Measurements from ENCODE around the gene TOX3.

Gene TOX3

GRCh38 chr16:52535076-52535475, 11.9 kb downstream of the TOX3 start:
- DNase-seq = no peak

GRCh38 chr16:52533296-52533695, 13.6 kb downstream of the TOX3 start:
- DNase-seq = no peak

GRCh38 chr16:52532384-52532783, 14.6 kb downstream of the TOX3 start:
- no peak for DNase-seq

- no peak for DNase-seq
These were observed 17.7 kb downstream of the TOX3 start for GRCh38 chr16:52529226-52529625.

GRCh38 chr16:52528393-52529065, 18.4 kb downstream of the TOX3 start:
- no peak for DNase-seq

GRCh38 chr16:52526830-52527229, 20.1 kb downstream of the TOX3 start:
- no peak for DNase-seq

GRCh38 chr16:52526116-52526828, 20.7 kb downstream of the TOX3 start:
- no peak for DNase-seq

GRCh38 chr16:52521570-52521969, 25.4 kb downstream of the TOX3 start:
- no peak for DNase-seq

- DNase-seq = no peak
These were observed 28.1 kb downstream of the TOX3 start for GRCh38 chr16:52518884-52519283.

- DNase-seq = no peak
These were observed 31.8 kb downstream of the TOX3 start for GRCh38 chr16:52515068-52515671.

- no peak for DNase-seq
These were observed 34.5 kb downstream of the TOX3 start for GRCh38 chr16:52512297-52512987.

- no peak for DNase-seq
These were observed 45.2 kb downstream of the TOX3 start for GRCh38 chr16:52501746-52502145.

- DNase-seq = no peak
These were observed 46.0 kb downstream of the TOX3 start for GRCh38 chr16:52500963-52501362.

- DNase-seq = no peak
These were observed 47.9 kb downstream of the TOX3 start for GRCh38 chr16:52499060-52499440.

GRCh38 chr16:52498328-52499059, 48.4 kb downstream of the TOX3 start:
- DNase-seq = no peak

GRCh38 chr16:52497067-52497816, 49.7 kb downstream of the TOX3 start:
- DNase-seq = no peak

GRCh38 chr16:52496051-52496876, 50.7 kb downstream of the TOX3 start:
- no peak for DNase-seq

GRCh38 chr16:52494621-52495020, 52.3 kb downstream of the TOX3 start:
- DNase-seq = no peak

GRCh38 chr16:52494145-52494544, 52.8 kb downstream of the TOX3 start:
- DNase-seq = no peak

GRCh38 chr16:52492789-52493357, 54.1 kb downstream of the TOX3 start:
- DNase-seq = no peak

- no peak for DNase-seq
These were observed 55.7 kb downstream of the TOX3 start for GRCh38 chr16:52491216-52491615.
